Renal cortex interstitium (tissue), 11 donors: ENCODE results near the gene PLA2G4F. TPM values are rescaled to one million over a fixed set of nuclear protein-coding genes. Genes with fewer than 3 reads are reported as not detected.

Experiments
- DNase-seq, 11 donors: peaks; one replicate each; pipeline ENCODE4 v3.0.0-alpha.2; 2013; ENCODE audit warnings: low read depth in 9 of 11, low spot score in 4 of 11; ENCODE audit errors: extremely low read depth in 1 of 11
- polyA plus RNA-seq, 3 donors: library from polyadenylated mRNA; unstranded; fragments of 120-200 nt; gene quantifications; one replicate each; pipeline ENCODE4 v1.2.1, GENCODE V29; 2013; ENCODE audit not compliant: insufficient read length in 3 of 3

PLA2G4F gene
- polyA plus RNA-seq, 3 donors = 20.3 to 31.3 (median 24.2) TPM

DNA sequence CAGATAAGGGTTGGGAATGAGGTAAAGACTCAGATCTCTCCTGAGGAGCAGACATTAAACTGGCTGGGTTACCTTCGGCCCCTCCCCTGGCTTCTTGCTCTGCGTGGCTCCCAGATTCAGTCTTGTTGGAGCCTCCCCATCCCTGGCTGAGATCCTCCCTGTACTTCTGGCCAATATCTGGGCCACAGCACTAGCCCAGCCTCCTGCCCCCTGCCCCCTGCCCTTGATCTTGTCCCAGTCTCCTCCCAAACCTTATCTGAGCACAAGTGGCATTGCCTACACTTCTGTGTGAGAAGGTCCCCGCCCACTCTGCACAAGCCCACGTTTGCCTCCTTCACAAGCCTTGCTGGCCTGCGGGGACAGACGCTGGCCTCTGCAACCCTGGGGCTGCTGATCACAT is 16.8 kb downstream of the PLA2G4F start:
- DNase-seq = no peak

DNA sequence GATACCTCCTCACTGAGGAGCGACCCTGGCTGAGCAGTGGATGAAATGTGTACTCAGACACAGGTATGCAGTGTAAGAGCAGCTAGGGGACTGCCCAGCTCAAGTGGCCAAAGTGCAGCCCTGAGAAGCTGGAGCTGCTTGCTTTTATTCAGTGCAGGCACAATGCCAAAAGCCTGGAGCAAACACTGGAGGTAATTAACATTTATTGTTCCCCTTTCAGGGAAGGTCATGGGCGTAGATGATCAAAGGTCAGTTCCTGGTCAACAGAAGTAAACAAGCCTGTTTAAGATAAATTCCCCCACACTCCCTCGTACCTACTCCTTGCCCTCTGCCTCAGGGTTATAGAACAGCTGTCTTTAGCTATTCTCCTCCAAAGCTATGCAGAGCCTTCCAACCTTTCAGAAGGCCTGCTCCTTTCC is 17.5 kb downstream of the PLA2G4F start:
- no peak for DNase-seq

DNA sequence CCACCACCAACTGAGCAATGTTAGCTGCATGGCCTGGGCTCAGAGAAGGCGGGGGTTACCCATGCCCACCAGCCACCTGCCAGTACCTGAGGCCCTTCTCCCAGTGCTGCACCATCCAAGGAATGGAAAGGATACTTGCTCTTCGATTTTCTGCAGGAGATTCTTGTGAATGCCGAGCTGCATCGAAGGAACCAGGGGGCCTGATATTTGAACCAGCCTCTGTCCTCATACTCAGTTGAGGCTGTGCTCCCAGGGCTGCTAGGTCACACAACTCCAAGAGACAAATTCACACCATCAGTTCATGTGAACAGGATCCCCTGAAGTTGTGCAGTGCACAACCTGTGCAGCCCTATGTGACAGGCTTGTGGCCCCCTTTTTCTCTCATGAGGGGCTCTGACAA is 18.0 kb downstream of the PLA2G4F start:
- no peak for DNase-seq

DNA sequence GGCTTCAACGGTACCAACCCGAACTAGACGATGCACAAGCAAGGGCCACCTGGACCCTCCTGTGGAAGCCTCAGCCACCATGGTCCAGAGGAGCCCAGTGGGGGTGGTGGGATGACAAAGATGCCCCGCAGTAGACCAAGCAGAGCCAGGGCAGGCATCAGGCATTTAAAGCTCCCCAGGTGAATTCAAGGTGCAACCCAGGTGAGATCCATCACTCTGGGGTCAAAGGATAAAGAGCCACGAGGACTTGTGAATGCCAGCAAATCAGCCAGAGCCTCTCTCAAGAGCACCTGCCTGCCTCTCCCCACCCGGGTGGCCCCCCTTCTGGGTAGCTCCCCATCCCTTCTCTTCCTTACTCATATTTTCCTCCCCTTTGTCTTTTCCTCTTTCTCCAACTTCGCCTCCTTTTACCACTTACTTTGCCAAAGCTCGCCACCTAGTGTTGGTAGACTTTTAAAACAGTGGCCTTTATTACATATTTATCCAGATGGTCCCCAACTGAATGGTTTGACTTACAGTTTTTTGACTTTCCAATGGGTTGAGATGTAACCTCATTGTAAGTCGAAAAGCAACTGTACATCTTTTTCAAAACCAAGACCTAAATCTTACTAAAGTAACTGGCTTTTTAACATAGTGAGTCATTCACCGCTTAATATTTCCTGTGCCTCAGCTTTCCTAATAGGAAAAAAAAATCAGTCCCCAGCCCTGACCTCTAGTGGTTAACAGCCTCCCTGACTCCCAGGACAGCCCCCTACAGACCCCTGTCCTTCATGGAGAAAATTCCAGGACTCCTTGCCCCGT is 18.8 kb downstream of the PLA2G4F start:
- peak in 2 of 11 donors; percentile 38 to 60 for DNase-seq

DNA sequence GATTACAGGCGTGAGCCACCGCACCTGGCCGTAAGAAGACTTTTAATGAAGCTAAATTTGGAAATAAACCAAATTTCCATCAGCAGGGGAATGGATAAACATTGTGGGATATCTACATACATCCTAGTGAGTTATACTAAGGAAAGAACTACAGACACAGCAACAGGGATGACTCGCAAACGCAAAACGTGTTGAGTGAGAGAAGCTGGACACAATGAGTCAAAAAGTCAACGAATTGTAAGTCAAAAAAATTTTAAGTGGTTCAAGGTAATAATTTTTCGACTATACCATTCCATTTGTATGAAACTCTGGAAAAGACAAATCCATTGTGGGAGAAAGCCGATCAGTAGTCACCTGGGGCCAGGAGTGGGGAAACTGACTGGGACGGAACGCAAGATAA is 19.9 kb downstream of the PLA2G4F start:
- no peak for DNase-seq

DNA sequence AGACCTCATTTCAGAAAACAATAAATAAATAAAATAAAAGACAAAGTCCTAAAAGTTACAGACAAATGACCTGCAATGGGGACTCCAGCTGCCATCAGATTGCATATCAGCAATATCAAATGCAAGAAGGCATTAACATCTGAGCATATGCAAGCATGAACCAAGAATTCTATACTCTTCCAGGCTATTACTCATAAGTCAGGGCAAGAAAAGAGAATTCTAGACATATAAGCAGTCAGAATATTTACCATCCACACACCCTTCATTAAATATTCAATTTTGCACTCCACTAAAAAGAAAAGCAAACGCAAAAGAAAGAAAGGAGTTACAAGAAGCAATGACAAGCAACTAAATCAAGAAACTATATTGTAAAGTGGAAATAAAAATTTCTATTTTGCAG is 21.1 kb downstream of the PLA2G4F start:
- no peak for DNase-seq

DNA sequence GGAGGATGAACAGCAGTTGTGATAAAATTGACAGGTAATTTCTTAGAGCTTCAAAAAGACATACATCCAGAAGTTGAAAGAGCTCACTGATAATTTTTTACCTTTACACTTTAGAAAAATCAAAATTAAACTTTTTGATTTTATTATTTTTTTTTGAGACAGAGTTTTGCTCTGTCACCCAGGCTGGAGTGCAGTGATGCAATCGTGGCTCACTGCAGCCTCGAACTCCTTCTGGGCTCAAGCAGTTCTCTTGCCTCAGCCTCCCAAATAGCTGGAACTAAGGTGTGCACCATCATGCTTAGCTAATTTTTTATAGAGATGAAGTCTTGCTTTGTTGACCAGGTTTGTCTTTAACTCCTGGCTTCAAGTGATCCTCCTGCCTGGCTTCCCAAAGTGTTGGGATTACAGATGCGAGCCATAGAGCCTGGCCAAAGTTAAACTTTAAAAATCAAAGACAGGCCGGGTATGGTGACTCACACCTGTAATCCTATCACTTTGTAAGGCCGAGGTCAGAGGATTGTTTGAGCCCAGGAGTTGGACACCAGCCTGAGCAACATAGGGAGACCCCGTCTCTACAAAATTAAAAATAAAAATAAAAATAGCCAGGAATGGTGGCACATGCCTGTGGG is 21.7 kb downstream of the PLA2G4F start:
- no peak for DNase-seq

DNA sequence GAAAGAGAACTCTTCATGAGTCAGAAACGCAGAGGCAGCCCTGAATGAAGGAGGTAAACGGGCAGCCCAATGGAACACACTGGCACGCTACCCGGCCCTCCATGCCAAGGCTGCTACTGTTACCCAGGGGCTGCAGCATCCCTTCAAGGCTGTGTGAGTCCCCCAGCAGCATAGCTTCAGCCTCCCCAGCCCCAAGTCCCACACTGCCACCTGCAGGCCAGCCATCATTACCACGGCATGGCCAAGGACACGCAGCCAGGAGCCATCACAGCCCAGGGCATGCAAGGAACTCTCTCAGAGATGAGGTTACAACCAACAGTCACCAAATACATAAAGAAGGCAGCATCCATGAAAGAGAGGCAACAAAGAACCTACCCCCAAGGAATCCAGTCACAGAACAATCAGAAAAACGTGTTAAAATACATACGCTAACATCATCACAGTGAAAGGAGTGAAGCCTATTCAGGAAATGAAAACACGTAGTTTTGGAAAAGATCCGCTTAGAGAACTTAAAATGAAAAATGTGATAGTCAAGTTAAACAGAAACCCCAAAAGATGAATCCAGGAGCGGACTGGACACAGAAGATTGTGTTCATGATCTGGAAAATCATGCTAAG is 22.4 kb downstream of the PLA2G4F start:
- no peak for DNase-seq

DNA sequence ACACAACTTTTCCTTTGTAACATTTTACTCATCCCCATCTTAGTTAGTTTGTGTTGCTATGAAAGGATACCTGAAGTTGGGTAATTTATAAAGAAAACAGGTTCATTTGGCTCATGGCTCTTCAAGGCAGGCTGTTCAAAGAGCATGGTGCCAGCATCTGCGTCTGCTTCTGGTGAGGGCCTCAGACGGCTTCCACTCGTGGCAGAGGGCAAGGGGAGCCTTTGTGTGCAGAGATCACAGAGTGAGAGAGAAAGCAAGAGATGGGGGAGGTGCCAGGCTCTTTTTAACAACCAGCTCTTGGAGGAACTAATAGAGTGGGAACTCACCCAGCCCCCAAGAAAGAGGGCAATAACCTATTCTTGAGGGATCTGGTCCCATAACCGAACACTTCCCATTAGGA is 23.1 kb downstream of the PLA2G4F start:
- DNase-seq = no peak

DNA sequence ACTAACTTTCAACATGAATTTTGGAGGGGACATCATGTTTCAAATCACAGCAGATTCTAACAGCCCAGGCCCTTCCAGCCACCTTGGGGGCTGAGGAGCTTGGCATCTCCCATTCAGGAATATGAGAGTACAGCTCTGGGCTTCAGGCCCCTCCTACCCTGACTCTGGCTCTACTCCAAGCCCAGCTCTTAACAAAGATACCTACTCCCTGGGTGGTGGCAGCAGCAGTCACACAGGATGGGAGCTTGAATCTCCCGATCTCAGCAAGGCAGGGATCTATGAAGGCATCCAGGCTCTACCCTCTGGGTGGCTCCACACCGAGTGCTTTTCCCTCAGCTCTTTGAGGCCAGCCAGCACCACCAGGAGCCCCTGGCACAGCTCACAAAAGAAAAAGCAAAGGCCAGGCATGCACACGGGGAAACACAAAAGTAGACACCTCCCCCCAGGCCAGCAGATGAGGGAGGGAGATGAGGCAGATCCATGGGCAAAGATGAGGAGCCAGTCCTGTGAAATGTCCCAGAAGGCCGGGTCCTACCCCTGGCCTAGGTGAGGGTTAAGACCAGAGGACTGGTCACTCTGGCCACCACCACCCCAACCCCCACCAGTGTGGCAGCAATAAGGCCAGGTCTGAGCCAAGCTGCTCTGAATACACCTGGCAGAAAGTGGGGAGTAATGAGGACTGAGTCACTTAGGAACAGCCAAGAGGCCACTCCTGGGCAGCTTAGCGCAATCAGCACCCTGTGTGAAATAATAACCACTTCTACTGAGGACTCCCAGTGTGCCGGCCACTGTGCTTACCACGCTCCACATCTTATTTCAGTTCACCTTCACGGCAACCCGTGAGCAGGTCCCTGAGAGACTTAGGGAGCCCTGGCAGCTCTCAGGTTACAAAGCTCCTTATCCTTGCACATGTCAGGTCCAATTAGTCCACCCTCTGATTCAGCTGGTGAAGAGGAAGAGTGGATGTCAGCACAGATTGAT is 24.3 kb downstream of the PLA2G4F start:
- DNase-seq = no peak

DNA sequence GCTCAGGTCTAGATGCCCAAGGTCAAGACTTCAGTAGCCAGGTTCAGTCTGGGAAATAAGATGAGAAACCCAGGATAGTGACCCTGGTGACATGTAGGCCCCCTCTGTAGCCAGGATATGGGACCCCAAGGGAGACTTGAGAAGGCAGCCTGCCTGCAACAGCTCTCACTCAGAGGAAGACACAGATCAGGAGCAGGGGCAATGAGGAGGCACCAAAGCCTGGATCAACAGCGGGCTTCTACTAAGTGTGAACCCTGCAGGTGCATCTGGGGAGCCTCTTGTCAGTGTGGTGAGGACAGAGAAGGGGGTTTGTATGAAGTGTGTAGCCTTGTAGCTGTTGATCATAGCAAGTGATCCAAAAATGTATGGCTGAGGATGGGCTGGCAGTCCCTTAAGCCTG is 25.4 kb downstream of the PLA2G4F start:
- DNase-seq = no peak

DNA sequence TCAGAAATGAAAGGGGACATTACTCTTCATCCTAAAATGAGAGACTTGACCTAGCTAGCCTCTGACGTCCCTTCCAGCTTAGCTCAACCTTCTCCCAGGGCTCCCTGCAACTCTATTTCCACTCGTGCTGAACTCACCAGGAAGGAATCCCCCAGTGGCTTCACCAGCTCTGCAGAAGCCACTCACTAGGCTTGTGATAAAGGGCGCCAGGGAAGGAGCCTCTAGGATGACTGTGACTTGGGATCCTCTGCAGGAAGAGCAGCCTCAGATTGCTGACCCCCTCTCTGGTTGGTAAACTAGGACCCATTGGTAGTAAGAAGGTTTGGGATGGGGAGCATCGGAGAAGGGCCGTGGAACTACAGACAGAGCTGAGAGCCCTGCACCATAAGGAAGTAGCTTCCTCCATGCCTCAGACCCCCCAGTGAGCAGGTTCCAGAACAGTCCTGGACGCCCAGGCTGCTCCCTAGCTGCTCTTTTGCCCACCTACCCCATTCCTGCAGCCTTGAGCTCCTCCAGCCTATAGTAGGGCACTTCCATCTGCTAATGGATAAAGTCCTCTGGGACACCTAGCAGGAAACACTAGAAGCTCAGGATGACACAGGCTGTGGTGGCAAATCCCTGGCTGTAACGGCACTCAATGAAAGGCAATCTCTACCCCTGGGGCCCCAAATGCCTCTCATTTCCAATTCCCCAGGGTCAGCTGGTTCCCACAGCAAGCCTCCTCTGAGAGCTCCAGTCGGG is 26.0 kb downstream of the PLA2G4F start:
- no peak for DNase-seq

DNA sequence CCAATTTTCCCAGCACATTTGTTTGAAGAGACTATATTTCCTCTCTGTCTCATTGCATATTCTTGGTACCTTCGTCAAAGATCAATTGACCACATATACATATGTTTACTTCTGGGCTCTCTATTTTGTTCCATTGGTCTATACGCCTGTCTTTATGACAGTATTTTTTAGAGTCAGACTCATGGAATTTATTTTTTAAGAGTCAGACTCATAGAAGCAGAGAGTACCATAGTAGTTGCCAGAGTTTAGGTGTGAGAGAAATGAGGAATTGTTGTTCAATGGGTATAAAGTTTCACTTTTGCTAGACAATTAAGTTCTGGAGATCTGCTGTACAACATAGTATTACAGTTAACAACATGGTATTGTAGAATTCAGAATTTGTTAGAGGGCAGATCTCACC is 27.1 kb downstream of the PLA2G4F start:
- DNase-seq = no peak

DNA sequence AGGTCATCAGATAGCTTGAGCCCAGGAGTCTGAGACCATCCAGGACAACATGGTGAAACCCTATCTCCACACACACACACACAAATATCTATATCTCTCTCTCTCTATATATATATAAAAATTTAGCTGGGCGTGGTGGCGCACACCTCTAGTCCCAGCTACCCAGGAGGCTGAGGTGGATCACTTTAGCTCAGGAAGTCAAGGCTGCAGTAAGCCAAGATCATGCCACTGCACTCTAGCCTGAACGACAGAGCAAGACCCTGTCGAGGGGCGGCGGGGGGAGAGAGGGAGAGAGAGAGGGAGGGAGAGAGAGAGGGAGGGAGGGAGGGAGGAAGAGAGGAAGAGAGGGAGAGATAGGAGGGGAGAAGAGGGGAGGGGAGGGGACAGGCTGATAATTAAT is 28.0 kb downstream of the PLA2G4F start:
- no peak for DNase-seq

DNA sequence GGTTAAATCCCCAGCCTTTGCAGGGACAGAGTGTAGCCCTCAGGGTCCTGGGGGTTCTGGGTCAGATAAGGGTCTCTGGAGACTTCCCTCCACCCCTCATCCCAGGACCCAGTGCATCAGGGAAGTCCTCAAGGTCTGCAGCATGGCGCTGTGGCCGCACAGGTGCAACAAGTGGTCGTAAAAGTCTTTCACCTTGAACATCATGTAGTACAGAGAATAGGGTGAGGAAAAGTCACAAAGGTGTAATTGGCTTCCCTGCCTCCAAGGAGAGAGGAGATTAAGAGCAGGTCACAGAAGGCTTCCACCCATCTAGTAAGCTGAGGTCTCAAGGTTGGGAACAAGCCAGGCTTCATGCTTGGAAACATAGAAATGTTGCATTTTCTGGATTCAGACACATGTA is 32.9 kb downstream of the PLA2G4F start:
- DNase-seq = no peak

DNA sequence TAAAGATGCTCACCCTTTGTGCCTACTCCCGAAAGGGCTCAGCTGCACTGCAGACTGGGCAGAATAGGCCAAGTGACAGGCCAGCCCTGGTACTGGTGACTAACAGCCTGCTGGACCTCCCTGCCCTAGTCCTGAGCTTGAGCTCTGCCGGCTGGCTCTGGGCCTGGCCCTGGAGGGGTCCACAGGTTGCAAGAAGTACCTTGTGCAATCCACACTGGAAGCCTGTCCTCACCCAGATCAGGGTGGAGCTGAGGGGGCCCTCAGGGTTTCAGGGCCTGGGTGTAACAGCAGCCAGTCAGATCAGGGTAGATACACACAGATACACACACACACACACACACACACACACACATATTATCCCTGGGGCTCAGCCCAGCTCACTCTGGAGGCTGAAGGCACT is 34.8 kb downstream of the PLA2G4F start:
- DNase-seq = no peak

DNA sequence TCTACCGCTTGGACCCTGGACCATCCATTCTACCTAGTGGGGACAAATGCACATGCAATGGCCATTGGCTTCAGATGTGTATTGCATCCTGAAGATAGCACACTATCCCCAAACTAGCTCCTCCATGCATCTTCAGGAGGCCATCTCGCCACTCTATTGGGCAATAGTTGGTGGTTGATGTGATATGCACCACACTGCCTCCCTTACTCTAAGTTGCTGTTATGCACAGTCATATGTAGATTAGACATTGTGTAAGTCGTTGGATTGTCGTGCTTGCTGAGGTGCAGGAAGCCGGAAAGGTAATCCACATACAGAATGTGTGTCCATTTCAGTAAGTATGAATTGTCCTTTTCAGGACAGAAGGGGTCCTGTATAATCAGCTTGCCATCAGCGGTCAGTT is 35.4 kb downstream of the PLA2G4F start:
- DNase-seq = no peak

DNA sequence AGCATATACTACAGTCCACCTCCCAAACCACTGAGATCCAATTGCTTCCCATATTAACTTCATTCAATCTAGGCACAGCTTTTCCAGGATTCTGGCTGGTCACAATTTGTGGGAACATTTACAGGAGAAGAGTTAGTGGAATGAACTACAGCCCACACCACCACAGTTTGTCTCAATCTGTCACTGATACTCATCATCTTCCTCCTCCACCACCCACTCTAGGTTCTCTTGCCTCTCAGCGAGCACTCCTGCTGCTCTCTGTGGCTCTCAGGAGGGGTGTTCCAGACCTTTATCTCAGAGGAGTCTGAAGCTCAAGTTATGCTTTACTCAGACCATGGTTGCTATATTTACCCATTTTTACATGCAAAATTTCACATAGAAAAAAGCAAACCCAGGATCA is 36.2 kb downstream of the PLA2G4F start:
- DNase-seq = no peak

DNA sequence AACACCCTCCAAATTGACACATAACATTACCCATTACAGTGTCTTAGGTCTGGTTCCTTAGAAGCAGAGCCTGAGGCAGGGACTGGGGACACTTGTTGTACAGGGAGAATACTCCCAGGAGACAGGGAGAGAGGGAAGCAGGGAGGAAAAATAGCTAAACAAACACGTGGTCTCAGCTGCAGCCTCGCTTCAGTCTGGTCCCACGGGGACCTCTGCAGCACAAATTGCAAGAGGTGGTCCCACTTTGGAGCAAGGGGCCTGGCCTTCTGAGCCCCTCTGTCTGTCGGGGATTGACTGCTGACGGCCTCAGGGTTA is 37.0 kb downstream of the PLA2G4F start:
- no peak for DNase-seq
